ENCODE measurements around the gene GATB. TPM values are rescaled to one million over a fixed set of nuclear protein-coding genes. Genes with fewer than 3 reads are reported as not detected.

Gene GATB
- total and polyA plus RNA-seq, 2 donors (not counting 1 experiment from before 2014, with no cell fraction given) = 18.7 to 20.8 TPM

DNA sequence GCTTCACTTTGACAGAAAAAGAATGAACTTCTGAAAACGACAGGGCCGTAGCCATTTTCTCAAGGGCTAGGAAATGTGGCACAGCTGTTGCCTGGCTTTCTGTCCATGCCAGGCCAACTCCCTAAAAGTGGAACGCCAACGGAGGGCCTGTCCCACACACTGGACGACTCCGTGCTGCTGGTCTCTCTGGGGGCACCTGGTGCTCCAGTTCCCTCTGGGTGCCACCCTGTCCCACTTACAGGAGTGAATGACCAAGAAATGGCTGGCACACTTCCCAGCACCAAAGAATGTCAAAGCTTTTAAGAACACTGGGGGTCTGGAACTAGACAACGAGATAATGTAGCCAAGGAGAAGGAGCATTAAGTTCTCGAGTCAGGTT lies 40.9 kb downstream of the GATB start:
- no peak overlapping the region for H3K4me2 ChIP-seq (ENCODE audit: extremely low read depth, insufficient read depth, low read length)
- no peak overlapping the region for H3K9ac ChIP-seq (ENCODE audit: insufficient read depth, low read length)
- no peaks in the 10 kb centered on the region for H3K36me3 ChIP-seq (ENCODE audit: control insufficient read depth, insufficient read depth, low read length)
- no peaks in the 10 kb centered on the region for H4K20me1 ChIP-seq (ENCODE audit: control insufficient read depth, extremely low read depth, insufficient read depth, low read length)
- no peak overlapping the region for H3K4me3 ChIP-seq (replicated peaks in 1 of 4; ENCODE audit: control extremely low read depth in 1 of 4, insufficient read depth in 1 of 4, low read depth in 3 of 4, low read length in 4 of 4)
- H3K9me3 ChIP-seq (ENCODE audit: control insufficient read depth, insufficient read depth, low read depth, low read length) = no peaks in the 10 kb centered on the region
- no peaks in the 10 kb centered on the region for H3K4me1 ChIP-seq (ENCODE audit: control insufficient read depth, extremely low read depth, insufficient read depth, low read length)
- no peaks in the 10 kb centered on the region for H3K79me2 ChIP-seq (ENCODE audit: control insufficient read depth, insufficient read depth, low read length)
- no peak overlapping the region for H2AFZ ChIP-seq (ENCODE audit: low read length)
- no peak for DNase-seq (ENCODE audit: low read depth in 2 of 2)
- H3K27me3 ChIP-seq (ENCODE audit: control insufficient read depth, insufficient read depth, low read length) = no peaks in the 10 kb centered on the region
- TF ChIP-seq, protein P1, sequence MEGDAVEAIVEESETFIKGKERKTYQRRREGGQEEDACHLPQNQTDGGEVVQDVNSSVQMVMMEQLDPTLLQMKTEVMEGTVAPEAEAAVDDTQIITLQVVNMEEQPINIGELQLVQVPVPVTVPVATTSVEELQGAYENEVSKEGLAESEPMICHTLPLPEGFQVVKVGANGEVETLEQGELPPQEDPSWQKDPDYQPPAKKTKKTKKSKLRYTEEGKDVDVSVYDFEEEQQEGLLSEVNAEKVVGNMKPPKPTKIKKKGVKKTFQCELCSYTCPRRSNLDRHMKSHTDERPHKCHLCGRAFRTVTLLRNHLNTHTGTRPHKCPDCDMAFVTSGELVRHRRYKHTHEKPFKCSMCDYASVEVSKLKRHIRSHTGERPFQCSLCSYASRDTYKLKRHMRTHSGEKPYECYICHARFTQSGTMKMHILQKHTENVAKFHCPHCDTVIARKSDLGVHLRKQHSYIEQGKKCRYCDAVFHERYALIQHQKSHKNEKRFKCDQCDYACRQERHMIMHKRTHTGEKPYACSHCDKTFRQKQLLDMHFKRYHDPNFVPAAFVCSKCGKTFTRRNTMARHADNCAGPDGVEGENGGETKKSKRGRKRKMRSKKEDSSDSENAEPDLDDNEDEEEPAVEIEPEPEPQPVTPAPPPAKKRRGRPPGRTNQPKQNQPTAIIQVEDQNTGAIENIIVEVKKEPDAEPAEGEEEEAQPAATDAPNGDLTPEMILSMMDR (conservative IDR thresholded peaks at IDR 0.05 in 1 of 2, IDR thresholded peaks at IDR 0.05 in 1 of 2; ENCODE audit: low read depth in 1 of 2, low read length in 2 of 2) = no peak
- no peak for TF ChIP-seq EZH2 (IDR thresholded peaks at IDR 0.05; ENCODE audit: low read length, missing control alignments)
- H3K27ac ChIP-seq (ENCODE audit: insufficient read depth, low read length) = no peak overlapping the region

DNA sequence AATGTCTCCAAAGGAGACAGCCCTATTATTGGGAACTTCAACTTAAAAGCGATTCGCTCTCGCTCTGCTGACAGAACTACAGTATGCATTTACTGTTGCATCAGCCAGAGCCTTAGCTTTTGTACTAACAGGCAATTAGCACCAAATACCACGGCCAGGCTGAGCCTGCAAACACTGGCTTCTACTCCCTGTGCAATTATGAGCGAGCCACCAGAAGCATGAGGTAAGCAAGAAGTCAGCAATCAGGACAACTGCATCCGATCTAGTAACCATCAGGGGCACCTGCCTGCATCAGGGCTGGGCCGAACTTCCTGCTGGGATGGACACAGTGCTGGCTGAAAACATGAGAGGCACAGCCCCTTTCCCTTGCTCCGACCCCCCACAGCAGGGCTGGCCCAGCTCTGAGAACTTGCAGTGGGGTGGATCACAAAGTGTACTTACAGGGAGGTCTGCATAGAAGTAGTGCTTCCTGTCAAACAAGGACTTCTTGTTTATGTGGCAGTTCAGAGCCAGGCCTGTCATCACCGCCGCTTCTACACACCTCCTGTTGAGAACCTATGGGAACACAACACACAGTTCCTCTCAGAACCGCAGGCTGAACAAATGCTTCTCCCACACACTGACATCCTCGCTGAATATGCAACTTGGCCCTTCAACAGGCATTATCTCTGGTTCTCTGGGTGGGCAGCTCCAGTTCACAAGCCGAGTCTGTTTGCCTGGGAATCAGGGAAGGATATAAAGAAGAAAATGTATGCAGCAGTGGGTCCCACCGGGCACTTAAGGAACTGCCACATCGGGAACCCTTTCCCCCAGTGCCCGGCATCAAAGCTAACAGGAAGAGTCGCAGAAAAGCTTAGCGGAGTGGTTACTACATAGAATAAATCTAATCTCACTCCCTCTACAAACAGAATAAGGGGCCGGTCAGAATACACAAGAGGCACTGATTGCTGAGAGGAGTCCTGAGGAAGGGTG lies 41.5 kb downstream of the GATB start:
- Histone ChIP-seq H3K27me3 (ENCODE audit: control insufficient read depth, insufficient read depth, low read length) (no peaks in the 10 kb centered on the region), H3K4me1 (ENCODE audit: control insufficient read depth, extremely low read depth, insufficient read depth, low read length) (no peaks in the 10 kb centered on the region), H3K9me3 (ENCODE audit: control insufficient read depth, insufficient read depth, low read depth, low read length) (no peaks in the 10 kb centered on the region), H3K9ac (ENCODE audit: insufficient read depth, low read length) (no peak overlapping the region), H3K36me3 (ENCODE audit: control insufficient read depth, insufficient read depth, low read length) (no peaks in the 10 kb centered on the region), H4K20me1 (ENCODE audit: control insufficient read depth, extremely low read depth, insufficient read depth, low read length) (no peaks in the 10 kb centered on the region), H3K79me2 (ENCODE audit: control insufficient read depth, insufficient read depth, low read length) (no peaks in the 10 kb centered on the region), H3K4me2 (ENCODE audit: extremely low read depth, insufficient read depth, low read length) (no peak overlapping the region), H2AFZ (ENCODE audit: low read length) (no peak overlapping the region), H3K27ac (ENCODE audit: insufficient read depth, low read length) (no peak overlapping the region), H3K4me3 (replicated peaks in 1 of 4; ENCODE audit: control extremely low read depth in 1 of 4, insufficient read depth in 1 of 4, low read depth in 3 of 4, low read length in 4 of 4) (no peak overlapping the region)
- no peak for DNase-seq (ENCODE audit: low read depth in 2 of 2)
- TF ChIP-seq, protein P1 (conservative IDR thresholded peaks at IDR 0.05 in 1 of 2, IDR thresholded peaks at IDR 0.05 in 1 of 2; ENCODE audit: low read depth in 1 of 2, low read length in 2 of 2) = no peak
- no peak for TF ChIP-seq EZH2 (IDR thresholded peaks at IDR 0.05; ENCODE audit: low read length, missing control alignments)

DNA sequence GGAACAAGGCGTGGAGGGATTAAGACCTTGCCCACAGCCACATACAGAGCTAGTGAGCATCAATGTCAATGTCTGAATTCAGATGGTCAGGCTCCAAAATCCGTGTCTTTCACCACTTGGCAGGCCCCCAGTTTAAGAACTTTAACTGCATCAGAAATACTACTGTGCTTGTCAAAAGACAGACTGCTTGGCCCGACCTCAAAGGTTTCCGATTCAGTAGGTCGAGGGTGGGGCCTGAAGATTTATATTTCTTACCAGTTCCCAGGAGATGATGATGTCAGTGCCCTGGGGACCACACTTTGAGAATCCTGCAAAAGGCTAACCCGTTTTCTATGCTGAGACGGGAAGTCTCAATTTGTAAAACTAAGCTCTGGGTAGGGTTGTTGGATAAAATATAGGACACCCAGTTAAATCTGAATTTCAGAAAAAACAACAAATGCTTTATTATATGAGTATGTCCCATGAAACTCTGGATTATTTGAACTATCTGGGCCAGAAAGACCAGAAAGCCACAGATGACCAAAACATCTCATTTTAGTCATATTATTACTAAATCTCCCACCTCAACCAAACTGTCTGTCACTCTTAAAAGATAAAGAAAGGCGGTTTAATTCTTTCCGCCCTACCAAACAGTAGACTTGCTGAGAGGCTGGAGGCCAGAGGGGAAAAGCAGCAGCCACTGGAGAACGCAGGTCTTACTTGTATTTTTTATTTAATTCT lies 42.7 kb downstream of the GATB start:
- peak in 1 of 2 donors; percentile 15 for DNase-seq (ENCODE audit: low read depth in 2 of 2)
- Histone ChIP-seq H3K36me3 (ENCODE audit: control insufficient read depth, insufficient read depth, low read length) (no peaks in the 10 kb centered on the region), H2AFZ (ENCODE audit: low read length) (no peak overlapping the region), H3K27ac (ENCODE audit: insufficient read depth, low read length) (no peak overlapping the region), H3K9ac (ENCODE audit: insufficient read depth, low read length) (no peak overlapping the region), H3K4me3 (replicated peaks in 1 of 4; ENCODE audit: control extremely low read depth in 1 of 4, insufficient read depth in 1 of 4, low read depth in 3 of 4, low read length in 4 of 4) (no peak overlapping the region), H3K4me2 (ENCODE audit: extremely low read depth, insufficient read depth, low read length) (no peak overlapping the region), H3K9me3 (ENCODE audit: control insufficient read depth, insufficient read depth, low read depth, low read length) (no peaks in the 10 kb centered on the region), H3K4me1 (ENCODE audit: control insufficient read depth, extremely low read depth, insufficient read depth, low read length) (no peaks in the 10 kb centered on the region), H4K20me1 (ENCODE audit: control insufficient read depth, extremely low read depth, insufficient read depth, low read length) (no peaks in the 10 kb centered on the region), H3K27me3 (ENCODE audit: control insufficient read depth, insufficient read depth, low read length) (no peaks in the 10 kb centered on the region), H3K79me2 (ENCODE audit: control insufficient read depth, insufficient read depth, low read length) (no peaks in the 10 kb centered on the region)
- TF ChIP-seq EZH2 (IDR thresholded peaks at IDR 0.05; ENCODE audit: low read length, missing control alignments) = no peak
- TF ChIP-seq, protein P1 (conservative IDR thresholded peaks at IDR 0.05 in 1 of 2, IDR thresholded peaks at IDR 0.05 in 1 of 2; ENCODE audit: low read depth in 1 of 2, low read length in 2 of 2) = no peak

Data from fibroblast of lung (primary cell).